Muscle of arm (tissue), 14 donors: Measurements from ENCODE around the gene C17orf75. TPM values are rescaled to one million over a fixed set of nuclear protein-coding genes. Genes with fewer than 3 reads are reported as not detected.
"Not testable (repeated sequence)": the region's sequence is repeated elsewhere in the genome, so short reads cannot be mapped to it uniquely, and the experiment has no call there.

Experiments used
- DNase-seq: peaks from one replicate; pipeline ENCODE4 v3.0.0-alpha.2; 2013
- long read RNA-seq, 11 donors: transcript quantifications; one replicate each; lab custom pipeline, GENCODE V29; 2026
- polyA plus RNA-seq, 12 donors: library from polyadenylated mRNA; unstranded; fragments of 120-200 nt; gene quantifications; one replicate each; pipeline ENCODE4 v1.2.1, GENCODE V29; 2013; ENCODE audit not compliant: insufficient read length in 12 of 12

Gene C17orf75, protein sequence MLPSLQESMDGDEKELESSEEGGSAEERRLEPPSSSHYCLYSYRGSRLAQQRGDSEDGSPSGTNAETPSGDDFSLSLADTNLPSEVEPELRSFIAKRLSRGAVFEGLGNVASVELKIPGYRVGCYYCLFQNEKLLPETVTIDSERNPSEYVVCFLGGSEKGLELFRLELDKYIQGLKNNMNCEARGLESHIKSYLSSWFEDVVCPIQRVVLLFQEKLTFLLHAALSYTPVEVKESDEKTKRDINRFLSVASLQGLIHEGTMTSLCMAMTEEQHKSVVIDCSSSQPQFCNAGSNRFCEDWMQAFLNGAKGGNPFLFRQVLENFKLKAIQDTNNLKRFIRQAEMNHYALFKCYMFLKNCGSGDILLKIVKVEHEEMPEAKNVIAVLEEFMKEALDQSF
- polyA plus RNA-seq: 10 to 100 TPM in 11 of 12 donors, not detected in 1; 17.4 to 36.1 (median 21.9) TPM
- long read RNA-seq, donor 1, transcript C17orf75-202 (10 exons, 1,642 nt): major isoform, 5 of 376 reads
- long read RNA-seq, donor 1, partial matches to known transcripts: 341 of 376 reads
- long read RNA-seq, donor 1, other reads (novel, unspliced or antisense): 30 of 376 reads
- long read RNA-seq, donor 2, partial matches to known transcripts: 0 of 7 reads
- long read RNA-seq, donor 2, other reads (novel, unspliced or antisense): 0 of 7 reads
- long read RNA-seq, donor 3, partial matches to known transcripts: 0 of 2 reads
- long read RNA-seq, donor 3, other reads (novel, unspliced or antisense): 0 of 2 reads
- long read RNA-seq, donor 4: 0 reads
- long read RNA-seq, donor 5, partial matches to known transcripts: 97 of 160 reads
- long read RNA-seq, donor 5, other reads (novel, unspliced or antisense): 58 of 160 reads
- long read RNA-seq, donor 6: 0 reads
- long read RNA-seq, donor 7, partial matches to known transcripts: 0 of 2 reads
- long read RNA-seq, donor 7, other reads (novel, unspliced or antisense): 0 of 2 reads
- long read RNA-seq, donor 8, transcript C17orf75-202 (10 exons, 1,642 nt): major isoform, 5 of 6 reads
- long read RNA-seq, donor 8, partial matches to known transcripts: 0 of 6 reads
- long read RNA-seq, donor 8, other reads (novel, unspliced or antisense): 0 of 6 reads
- long read RNA-seq, donor 9, transcript C17orf75-202 (10 exons, 1,642 nt): major isoform, 5 of 5 reads
- long read RNA-seq, donor 9, partial matches to known transcripts: 0 of 5 reads
- long read RNA-seq, donor 9, other reads (novel, unspliced or antisense): 0 of 5 reads
- long read RNA-seq, donor 10, partial matches to known transcripts: 18 of 37 reads
- long read RNA-seq, donor 10, other reads (novel, unspliced or antisense): 16 of 37 reads
- long read RNA-seq, donor 11, transcript C17orf75-202 (10 exons, 1,642 nt): major isoform, 5 of 5 reads
- long read RNA-seq, donor 11, partial matches to known transcripts: 0 of 5 reads
- long read RNA-seq, donor 11, other reads (novel, unspliced or antisense): 0 of 5 reads

- peak; percentile 82 for DNase-seq
Measured at GRCh38 chr17:32341857-32342602, at the start of gene C17orf75. Gene C17orf75, minus strand, starts transcription at chr17:32342173. Its CDS starts 34 bp downstream, at chr17:32342139.

- no peak for DNase-seq
Measured at GRCh38 chr17:32388613-32389459, 46.9 kb upstream of the C17orf75 start.

DNA sequence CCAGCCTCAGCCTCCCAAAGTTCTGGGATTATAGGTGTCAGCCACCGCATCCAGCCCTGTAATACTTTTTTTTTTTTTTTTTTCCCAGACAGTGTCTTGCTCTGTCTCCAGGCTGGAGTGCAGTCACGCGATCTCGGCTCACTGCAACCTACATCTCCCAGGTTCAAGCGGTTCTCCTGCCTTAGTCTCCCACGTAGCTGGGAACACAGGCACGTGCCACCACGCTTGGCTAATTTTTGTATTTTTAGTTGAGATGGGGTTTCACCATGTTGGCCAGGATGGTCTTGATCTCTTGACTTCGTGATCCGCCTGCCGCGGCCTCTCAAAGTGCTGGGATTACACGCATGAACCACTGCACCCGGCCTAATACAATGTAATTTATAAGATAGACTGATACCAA, 46.2 kb upstream of the C17orf75 start:
- DNase-seq: not testable (repeated sequence)

GRCh38 chr17:32386844-32387243, 44.9 kb upstream of the C17orf75 start:
- DNase-seq: no peak

- no peak for DNase-seq
Measured at GRCh38 chr17:32385971-32386370, 44.0 kb upstream of the C17orf75 start.

DNA sequence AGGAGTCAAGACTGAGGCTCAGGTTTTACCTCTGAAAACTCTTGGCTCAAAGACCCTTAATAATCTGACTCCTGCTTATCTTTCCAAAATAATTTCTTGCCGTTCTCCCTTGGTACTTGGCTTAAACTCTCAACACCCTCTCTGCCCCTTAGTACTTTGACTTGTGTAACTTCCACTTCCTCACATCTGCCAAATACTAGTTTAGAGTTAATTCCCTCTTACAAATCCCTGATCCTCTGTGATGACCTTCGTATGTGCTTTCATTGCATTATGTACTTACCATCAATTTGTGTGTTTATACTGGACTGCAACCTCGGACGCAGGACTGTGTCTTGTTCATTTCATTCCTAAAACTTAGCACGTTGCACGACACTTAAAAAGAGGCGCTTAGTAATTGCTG, 43.1 kb upstream of the C17orf75 start:
- DNase-seq: no peak

DNA sequence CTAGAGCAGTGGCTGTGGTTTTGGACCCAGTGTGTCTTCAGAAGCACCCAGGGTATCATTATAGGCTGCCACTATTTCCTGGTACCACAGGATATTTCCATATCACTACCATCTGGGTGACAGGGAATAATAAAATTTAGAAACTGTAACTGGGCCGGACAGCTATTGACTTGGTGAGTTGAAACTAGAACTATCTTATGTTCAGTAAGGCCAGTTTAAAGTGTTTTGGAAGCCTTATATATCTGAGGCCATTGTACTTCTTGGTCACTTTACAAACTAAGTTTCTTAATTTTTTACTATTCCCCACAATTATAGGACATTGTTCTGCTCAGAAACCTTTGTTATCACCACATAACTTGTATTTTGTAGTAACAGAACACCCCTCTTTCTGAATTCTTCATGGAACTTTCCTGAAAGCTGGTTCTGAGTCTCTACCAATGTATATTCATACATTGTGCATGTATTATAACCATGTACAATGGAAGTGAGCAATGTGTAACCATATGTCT, 42.0 kb upstream of the C17orf75 start:
- DNase-seq: no peak

DNA sequence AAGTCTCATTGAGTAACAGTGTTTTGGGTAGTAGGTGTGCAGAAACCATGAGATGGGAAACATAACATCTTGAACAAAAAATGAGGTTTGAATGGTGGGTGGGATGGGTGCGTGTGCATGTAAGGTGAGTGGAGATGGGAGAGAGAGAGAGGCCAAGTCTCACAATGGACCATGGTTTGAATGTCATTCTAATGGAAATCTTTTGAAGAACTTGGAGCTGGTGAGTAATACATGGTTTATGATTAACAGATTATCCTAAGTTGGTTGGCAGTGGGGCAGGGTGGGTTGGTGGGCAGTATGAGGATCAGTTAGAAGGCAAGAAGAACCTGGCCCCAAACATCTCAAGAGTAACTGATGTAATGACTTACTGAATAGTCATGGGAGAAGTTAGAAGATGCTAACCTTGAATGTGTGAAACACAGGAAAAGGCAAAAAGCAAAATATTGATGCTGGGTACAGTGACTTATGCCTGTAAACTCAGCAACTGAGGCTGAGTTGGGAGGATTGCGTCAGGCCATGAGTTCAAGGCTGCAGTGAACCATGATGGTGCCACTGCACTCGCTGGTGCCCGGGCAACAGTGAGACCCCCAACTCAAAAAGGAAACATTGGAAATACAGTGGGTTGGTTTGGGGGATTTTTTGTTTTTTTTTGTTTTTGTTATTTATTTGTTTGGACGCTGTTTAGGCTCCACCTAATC, 40.7 kb upstream of the C17orf75 start:
- no peak for DNase-seq

- no peak for DNase-seq
Measured at GRCh38 chr17:32370426-32370825, 28.5 kb upstream of the C17orf75 start.

DNA sequence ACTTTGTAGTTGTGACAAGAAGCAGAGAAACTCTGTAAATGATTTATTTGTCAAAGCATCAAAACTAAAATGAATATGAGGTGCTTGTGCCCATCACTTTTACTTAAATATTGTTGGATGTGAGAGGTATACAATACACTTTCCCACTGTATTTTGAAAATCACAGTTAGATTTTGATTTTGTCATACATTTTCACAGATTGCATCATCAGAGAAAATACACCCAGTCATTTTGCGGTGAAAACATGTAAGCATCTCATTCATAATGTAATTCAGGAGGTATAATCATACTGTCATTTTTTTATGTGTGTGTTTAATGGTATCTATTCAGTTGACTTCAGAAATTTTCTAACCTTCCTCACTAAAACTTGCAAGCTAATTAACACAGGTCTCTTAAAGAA, 19.3 kb upstream of the C17orf75 start:
- DNase-seq: no peak

DNA sequence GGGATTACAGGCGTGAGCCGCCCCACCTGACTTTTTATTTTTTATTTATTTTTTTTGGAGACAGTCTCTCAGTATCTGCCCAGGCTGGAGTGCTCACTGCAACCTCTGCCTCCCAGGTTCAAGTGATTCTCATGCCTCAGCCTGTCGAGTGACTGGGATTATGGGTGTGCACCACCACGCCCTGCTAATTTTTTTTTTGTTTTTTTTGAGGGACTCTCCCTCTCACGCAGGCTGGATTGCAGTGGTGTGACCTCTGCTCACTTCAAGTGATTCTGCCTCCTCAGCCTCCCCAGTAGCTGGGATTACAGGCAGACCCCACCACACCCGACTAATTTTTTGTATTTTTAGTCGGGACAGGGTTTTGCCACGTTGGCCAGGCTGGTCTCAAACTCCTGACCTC, 15.6 kb upstream of the C17orf75 start:
- DNase-seq: no peak

GRCh38 chr17:32356750-32357149, 14.8 kb upstream of the C17orf75 start:
- no peak for DNase-seq

DNA sequence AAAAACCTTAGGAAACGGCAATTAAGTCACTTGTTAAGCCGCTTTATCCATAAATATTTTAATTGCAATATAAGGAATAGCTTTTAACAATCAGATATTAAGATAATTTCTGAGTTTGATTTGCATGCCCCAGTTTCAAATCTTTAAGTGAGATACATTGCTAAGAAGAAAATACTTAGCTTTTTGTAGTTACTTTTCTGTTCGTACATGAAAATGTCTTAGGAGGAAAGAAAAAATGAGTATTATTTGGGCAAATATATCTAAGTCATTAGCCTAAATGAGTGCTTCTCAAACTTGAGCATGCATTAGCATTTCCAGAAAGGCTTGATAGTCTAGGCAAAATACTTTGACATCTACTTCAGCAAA, 14.4 kb upstream of the C17orf75 start:
- no peak for DNase-seq

GRCh38 chr17:32355649-32356377, 13.8 kb upstream of the C17orf75 start:
- DNase-seq: no peak

- DNase-seq: not testable (repeated sequence)
Measured at GRCh38 chr17:32352734-32353133, 10.8 kb upstream of the C17orf75 start.

DNA sequence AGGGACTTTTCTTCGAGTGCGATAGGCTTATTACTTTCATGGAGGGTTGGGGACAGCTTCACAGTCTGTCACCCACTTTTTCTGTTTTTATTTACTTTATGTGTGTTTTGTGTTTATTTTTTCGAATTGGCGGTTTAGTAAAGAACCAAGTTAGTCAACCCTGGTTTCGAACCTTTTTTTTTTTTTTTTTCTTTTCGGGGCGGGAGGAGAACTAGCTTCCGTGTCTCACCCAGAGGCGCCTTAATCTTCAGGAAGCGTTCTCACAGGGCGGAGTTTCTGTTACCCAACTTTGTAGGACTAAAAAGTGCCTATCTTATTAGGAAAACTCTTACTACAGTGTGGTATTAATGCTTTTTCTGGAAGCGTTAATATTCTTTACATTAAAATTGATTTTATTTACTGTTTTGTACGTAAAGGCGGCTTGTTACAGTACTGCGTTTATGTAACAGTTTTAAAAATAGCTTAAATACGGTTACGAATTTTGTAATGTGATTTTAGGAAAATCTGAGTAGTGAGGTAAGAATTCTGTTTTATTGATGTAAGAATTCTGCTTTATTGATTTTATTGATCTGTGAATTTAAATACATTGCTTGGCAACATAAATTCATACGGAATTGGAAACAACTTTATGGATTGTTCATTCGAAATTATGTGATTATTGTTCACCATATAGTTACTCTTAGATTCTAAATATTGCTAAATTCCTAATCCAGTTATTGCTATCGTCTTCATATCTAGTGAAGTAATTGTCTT, 8.9 kb upstream of the C17orf75 start:
- peak; percentile 67 for DNase-seq
